B cell (primary cell): Measurements from ENCODE around the gene NTN1. TPM values are rescaled to one million over a fixed set of nuclear protein-coding genes. Genes with fewer than 3 reads are reported as not detected.

ENCODE experiments used
- ATAC-seq: fragments of 200-7000 bp; cut with Tn5 transposase; one replicate; pipeline ENCODE4 v1.10.0; 2021; ENCODE audit warnings: low read depth, mild to moderate bottlenecking, moderate number of reproducible peaks, moderate library complexity
- CTCF ChIA-PET: fragments of 350-600 bp; sonication (Branson Sonifier 250); formaldehyde crosslinking; loops from one replicate; lab custom pipeline; 2021; ENCODE audit warnings: antibody characterized with exemption, inconsistent platforms; lab: Charles Lee
- POLR2A ChIA-PET: fragments of 350-600 bp; sonication (Branson Sonifier 250); formaldehyde crosslinking; loops from one replicate; lab custom pipeline; 2021; ENCODE audit warnings: antibody characterized with exemption; lab: Charles Lee
- DNase-seq: peaks from one replicate; pipeline ENCODE4 v3.0.0; 2013
- H2AFZ ChIP-seq: 2 replicates; pipeline ENCODE4 v1.6.1; 2012; ENCODE audit warnings: mild to moderate bottlenecking, low read depth, low read length; ENCODE audit not compliant: insufficient read depth, poor library complexity, severe bottlenecking
- H3K27ac ChIP-seq, 2 donors: 1 replicate in 1 of 2; 2 replicates in 1 of 2; pipeline ENCODE4 v1.5.1; 2012 to 2013; ENCODE audit warnings: low read length in 2 of 2, mild to moderate bottlenecking in 2 of 2, moderate library complexity in 1 of 2
- H3K27me3 ChIP-seq, 4 experiments: fragments of 200-600 bp in 1 of 4; sonication (generic) in 1 of 4; replicated peaks in 1 of 4; 1 replicate in 2 of 4; 2 replicates in 2 of 4; pipeline versions ENCODE4 v1.6.1 to v1.7.0; 2013 to 2016; ENCODE audit warnings: low read length in 3 of 4, mild to moderate bottlenecking in 2 of 4, mixed read lengths in 1 of 4, moderate library complexity in 1 of 4; ENCODE audit not compliant: insufficient read depth in 4 of 4, control insufficient read depth in 3 of 4; ENCODE audit errors: control extremely low read depth in 1 of 4
- H3K36me3 ChIP-seq, 2 experiments: replicated peaks in 1 of 2; 1 replicate in 1 of 2; 2 replicates in 1 of 2; pipeline versions ENCODE4 v1.6.1 to v1.7.1; 2013; ENCODE audit warnings: low read length in 1 of 2; ENCODE audit not compliant: insufficient read depth in 2 of 2, control insufficient read depth in 1 of 2; ENCODE audit errors: control extremely low read depth in 1 of 2, extremely low read depth in 1 of 2
- H3K4me1 ChIP-seq, 2 donors: fragments of 200-600 bp in 1 of 2; sonication (generic) in 1 of 2; 1 replicate in 1 of 2; 2 replicates in 1 of 2; pipeline versions ENCODE4 v1.5.1 to v1.6.1; 2013 to 2017; ENCODE audit warnings: low read length in 2 of 2; ENCODE audit not compliant: control insufficient read depth in 2 of 2, insufficient read depth in 2 of 2
- H3K4me2 ChIP-seq: replicated peaks from 2 replicates; pipeline ENCODE3; 2012; ENCODE audit warnings: mild to moderate bottlenecking, low read depth, low read length; ENCODE audit not compliant: poor library complexity, severe bottlenecking
- H3K4me3 ChIP-seq, 5 experiments: fragments of 200-600 bp in 1 of 5; sonication (generic) in 1 of 5; 1 replicate in 3 of 5; 2 replicates in 2 of 5; pipeline versions ENCODE4 v1.5.1 to v1.7.0; 2011 to 2016; ENCODE audit warnings: low read length in 4 of 5, mild to moderate bottlenecking in 4 of 5, low read depth in 2 of 5, control low read depth in 1 of 5, moderate library complexity in 1 of 5; ENCODE audit not compliant: insufficient read depth in 1 of 5; ENCODE audit errors: control extremely low read depth in 1 of 5, extremely low read depth in 1 of 5
- H3K79me2 ChIP-seq: fragments of 200-600 bp; sonication (generic); one replicate; pipeline ENCODE4 v1.6.0; 2016; ENCODE audit warnings: low read length; ENCODE audit not compliant: control insufficient read depth, insufficient read depth
- H3K9ac ChIP-seq: fragments of 200-600 bp; sonication (generic); 2 replicates; pipeline ENCODE4 v1.6.1; 2017; ENCODE audit warnings: mild to moderate bottlenecking, low read length, moderate library complexity
- H3K9me3 ChIP-seq, 3 donors: one replicate each; pipeline versions ENCODE4 v1.6.1 to v1.7.1; 2013; ENCODE audit warnings: low read length in 2 of 3; ENCODE audit not compliant: control insufficient read depth in 2 of 3, insufficient read depth in 1 of 3; ENCODE audit errors: control extremely low read depth in 1 of 3
- H4K20me1 ChIP-seq: 2 replicates; pipeline ENCODE4 v1.6.0; 2012; ENCODE audit warnings: mild to moderate bottlenecking, low read length; ENCODE audit not compliant: insufficient read depth, control insufficient read depth, poor library complexity, severe bottlenecking
- H3K27ac Mint-ChIP-seq: one replicate; pipeline ENCODE4 v1.8.0; 2021; ENCODE audit warnings: mixed read lengths
- H3K27me3 Mint-ChIP-seq: one replicate; pipeline ENCODE4 v1.8.0; 2021; ENCODE audit warnings: mixed read lengths
- H3K4me1 Mint-ChIP-seq: one replicate; pipeline ENCODE4 v1.8.0; 2021; ENCODE audit warnings: mixed read lengths
- H3K4me3 Mint-ChIP-seq: one replicate; pipeline ENCODE4 v1.8.0; 2021; ENCODE audit warnings: mixed read lengths
- H3K9me3 Mint-ChIP-seq: one replicate; pipeline ENCODE4 v1.8.0; 2022; ENCODE audit warnings: mixed read lengths; ENCODE audit not compliant: insufficient read depth
- EZH2 ChIP-seq: IDR thresholded peaks from 2 replicates; pipeline ENCODE4 v1.6.1; 2012; ENCODE audit warnings: borderline replicate concordance, low read depth, mild to moderate bottlenecking, moderate library complexity, low read length; ENCODE audit not compliant: insufficient read depth, poor library complexity, severe bottlenecking
- WGBS: methylation state at CpG from one replicate; pipeline ENCODE4 v1.1.5; 2013; ENCODE audit warnings: missing lambda C conversion rate; ENCODE audit not compliant: insufficient coverage; 5-methylcytosine and 5-hydroxymethylcytosine counted together
- intact Hi-C: fragments of 100-400 bp; cut with micrococcal nuclease; formaldehyde crosslinking; loops from one replicate; pipeline ENCODE4 v1.10.0; 2022
- polyA plus RNA-seq: library from polyadenylated mRNA; depleted of rRNA; stranded (reverse); fragments of >200 nt; gene quantifications from 2 replicates; pipeline ENCODE4 v1.2.3, GENCODE V29; 2012
- total RNA-seq, 2 donors: library from RNA; stranded (reverse); fragments of 120-200 nt in 1 of 2; gene quantifications; 1 replicate in 1 of 2; 2 replicates in 1 of 2; pipeline versions ENCODE4 v1.2.3 to v1.2.4, GENCODE V29; 2013 to 2022
- TF ChIP-seq, protein P1 (sequence below): fragments of 200-600 bp; IDR thresholded peaks from one replicate; pipeline ENCODE4 v1.8.0; 2022; ENCODE audit warnings: antibody characterized with exemption, mild to moderate bottlenecking

Gene NTN1
- total and polyA plus RNA-seq, 2 donors (not counting 1 experiment from before 2014, with no cell fraction given): 0.10 to 0.25 TPM

DNA sequence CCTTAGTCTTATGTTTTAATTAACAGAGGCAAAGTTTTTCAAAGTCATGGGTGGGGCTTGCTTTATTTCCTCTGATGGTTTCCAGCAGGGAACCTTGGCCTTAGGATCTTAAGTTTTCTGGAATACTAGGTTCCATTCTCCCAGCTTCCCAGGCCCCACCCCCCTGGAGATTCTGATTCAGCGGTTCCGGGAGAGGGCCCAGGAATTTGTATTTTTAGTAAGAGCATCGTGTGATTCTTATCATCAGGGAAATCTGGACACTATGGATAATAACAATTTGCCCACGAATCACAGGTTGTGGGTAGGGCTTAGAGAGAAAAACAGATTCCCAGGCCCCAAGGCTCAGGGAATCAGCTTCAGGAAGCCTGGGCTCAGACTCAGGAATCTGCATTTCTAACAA, 263.6 kb downstream of the NTN1 start:
- peaks cover 12% of the 10 kb centered on the region for H3K79me2 ChIP-seq
- no peaks in the 10 kb centered on the region for H4K20me1 ChIP-seq
- POLR2A ChIA-PET: no interaction called here
- H3K4me2 ChIP-seq: no peak overlapping the region
- Mint-ChIP-seq H3K4me1 (peaks cover 11% of the 10 kb centered on the region), H3K4me3 (no peak overlapping the region), H3K27me3 (no peaks in the 10 kb centered on the region), H3K9me3 (no peaks in the 10 kb centered on the region), H3K27ac (no peak overlapping the region)
- H3K9me3 ChIP-seq: no peaks in the 10 kb centered on the region
- WGBS: 95% methylated on average over 3 of the region's 4 CpGs
- DNase-seq (no peak), ATAC-seq (no peak)
- no peak overlapping the region for H2AFZ ChIP-seq
- no peak for TF ChIP-seq EZH2
- TF ChIP-seq, protein P1, sequence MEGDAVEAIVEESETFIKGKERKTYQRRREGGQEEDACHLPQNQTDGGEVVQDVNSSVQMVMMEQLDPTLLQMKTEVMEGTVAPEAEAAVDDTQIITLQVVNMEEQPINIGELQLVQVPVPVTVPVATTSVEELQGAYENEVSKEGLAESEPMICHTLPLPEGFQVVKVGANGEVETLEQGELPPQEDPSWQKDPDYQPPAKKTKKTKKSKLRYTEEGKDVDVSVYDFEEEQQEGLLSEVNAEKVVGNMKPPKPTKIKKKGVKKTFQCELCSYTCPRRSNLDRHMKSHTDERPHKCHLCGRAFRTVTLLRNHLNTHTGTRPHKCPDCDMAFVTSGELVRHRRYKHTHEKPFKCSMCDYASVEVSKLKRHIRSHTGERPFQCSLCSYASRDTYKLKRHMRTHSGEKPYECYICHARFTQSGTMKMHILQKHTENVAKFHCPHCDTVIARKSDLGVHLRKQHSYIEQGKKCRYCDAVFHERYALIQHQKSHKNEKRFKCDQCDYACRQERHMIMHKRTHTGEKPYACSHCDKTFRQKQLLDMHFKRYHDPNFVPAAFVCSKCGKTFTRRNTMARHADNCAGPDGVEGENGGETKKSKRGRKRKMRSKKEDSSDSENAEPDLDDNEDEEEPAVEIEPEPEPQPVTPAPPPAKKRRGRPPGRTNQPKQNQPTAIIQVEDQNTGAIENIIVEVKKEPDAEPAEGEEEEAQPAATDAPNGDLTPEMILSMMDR: no peak
- no peaks in the 10 kb centered on the region for H3K36me3 ChIP-seq
- no peak overlapping the region for H3K27ac ChIP-seq
- no peaks in the 10 kb centered on the region for H3K27me3 ChIP-seq
- intact Hi-C loops: no loop called here
- CTCF ChIA-PET: no interaction called here
- no peak overlapping the region for H3K9ac ChIP-seq
- peaks cover 4 to 5% of the 10 kb centered on the region in 2 donors for H3K4me1 ChIP-seq
- H3K4me3 ChIP-seq: no peak overlapping the region

DNA sequence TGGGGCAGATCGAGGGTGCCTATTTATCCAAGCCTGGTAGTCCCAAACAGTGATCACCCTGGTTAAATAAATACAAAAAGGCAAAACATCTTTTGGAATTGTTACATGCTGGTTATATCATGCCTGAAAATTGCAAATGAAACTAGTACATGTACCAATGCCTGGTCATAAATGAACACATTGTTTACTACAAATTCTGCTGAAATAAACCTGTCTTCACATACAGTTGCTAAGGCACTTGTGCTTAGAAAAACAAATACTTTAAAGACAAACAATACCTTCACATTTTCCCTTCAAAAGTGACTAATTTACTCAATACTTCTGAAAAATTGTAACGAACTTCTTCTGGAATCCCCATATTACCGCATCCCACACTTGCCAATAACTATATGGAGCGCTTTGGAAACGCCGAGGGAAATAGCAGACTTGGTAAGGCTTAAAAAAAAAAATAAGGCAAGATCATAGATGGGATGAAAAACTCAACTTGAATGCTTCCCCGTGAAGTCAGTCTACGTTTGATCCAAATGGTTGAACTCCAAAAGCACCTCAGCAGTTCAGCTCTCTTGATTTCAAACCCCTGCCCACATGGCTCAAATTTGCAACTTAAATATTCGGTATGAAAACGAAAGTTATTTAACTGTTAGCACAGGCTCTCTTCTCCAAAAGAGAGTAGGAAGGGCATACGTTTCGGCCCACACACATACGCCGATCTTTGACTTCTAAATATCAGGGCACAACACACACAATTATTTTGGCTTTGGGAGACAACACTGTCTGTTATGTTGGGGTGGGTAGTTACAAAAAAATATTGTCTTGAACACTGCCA, 264.5 kb downstream of the NTN1 start:
- no peaks in the 10 kb centered on the region for H3K27me3 ChIP-seq
- no peak overlapping the region for H3K27ac Mint-ChIP-seq
- TF ChIP-seq, protein P1: no peak
- no peak for TF ChIP-seq EZH2
- H3K27ac ChIP-seq: no peak overlapping the region
- no peaks in the 10 kb centered on the region for H3K36me3 ChIP-seq
- no peak overlapping the region for H2AFZ ChIP-seq
- intact Hi-C loops: no loop called here
- H3K79me2 ChIP-seq: peaks cover 12% of the 10 kb centered on the region
- H3K4me1 Mint-ChIP-seq: peaks cover 20% of the 10 kb centered on the region
- POLR2A ChIA-PET: no interaction called here
- WGBS: 96% methylated on average over 5 of the region's 14 CpGs
- DNase-seq (no peak), ATAC-seq (no peak)
- CTCF ChIA-PET: no interaction called here
- H3K4me2 ChIP-seq: no peak overlapping the region
- no peaks in the 10 kb centered on the region for H3K9me3 ChIP-seq
- H3K9ac ChIP-seq: no peak overlapping the region
- H3K4me1 ChIP-seq: peaks cover 12 to 13% of the 10 kb centered on the region in 2 donors
- no peaks in the 10 kb centered on the region for H4K20me1 ChIP-seq
- no peaks in the 10 kb centered on the region for H3K9me3 Mint-ChIP-seq
- H3K4me3 Mint-ChIP-seq: no peak overlapping the region
- no peaks in the 10 kb centered on the region for H3K27me3 Mint-ChIP-seq
- H3K4me3 ChIP-seq: no peak overlapping the region
